ENCODE data around the gene RNPS1.

The RNPS1 gene

DNA sequence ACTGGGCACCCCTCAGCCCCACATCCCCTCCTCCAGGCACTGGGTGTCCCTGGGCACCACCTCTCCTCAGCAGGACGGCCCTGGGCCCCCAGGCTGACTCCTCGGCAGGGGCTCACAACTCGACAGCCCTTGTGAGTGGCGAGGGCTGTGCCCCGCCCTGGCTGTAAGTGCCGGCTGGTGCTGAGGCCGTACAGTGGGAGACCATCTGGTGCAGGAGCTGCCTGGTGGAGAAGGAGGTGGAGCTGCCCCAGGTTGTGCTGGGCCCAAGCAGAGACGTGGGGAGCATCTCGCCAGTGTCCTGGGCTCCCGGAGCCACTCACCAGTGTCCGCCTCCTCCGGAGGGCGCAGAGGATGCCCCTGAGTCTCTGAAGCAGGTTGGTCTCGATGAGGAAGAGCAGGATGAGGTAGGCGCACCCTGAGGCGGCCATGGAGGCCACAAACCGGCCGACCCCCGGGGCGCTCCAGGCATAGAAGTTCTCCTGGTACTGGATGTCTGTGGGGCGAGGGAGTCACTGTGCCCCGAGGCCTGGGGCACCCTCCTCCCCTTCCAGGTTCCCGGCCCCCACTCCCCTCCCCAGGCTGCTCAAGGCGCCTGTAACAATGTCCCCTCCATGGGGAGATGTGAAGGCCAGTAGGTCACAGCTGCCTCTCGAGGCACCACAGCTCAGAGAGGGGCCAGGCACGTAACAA, 15.1 kb upstream of the RNPS1 start:
- in situ Hi-C loops (cut with HindIII; ENCODE audit: low sequenced_read_pairs) = no loop called here

DNA sequence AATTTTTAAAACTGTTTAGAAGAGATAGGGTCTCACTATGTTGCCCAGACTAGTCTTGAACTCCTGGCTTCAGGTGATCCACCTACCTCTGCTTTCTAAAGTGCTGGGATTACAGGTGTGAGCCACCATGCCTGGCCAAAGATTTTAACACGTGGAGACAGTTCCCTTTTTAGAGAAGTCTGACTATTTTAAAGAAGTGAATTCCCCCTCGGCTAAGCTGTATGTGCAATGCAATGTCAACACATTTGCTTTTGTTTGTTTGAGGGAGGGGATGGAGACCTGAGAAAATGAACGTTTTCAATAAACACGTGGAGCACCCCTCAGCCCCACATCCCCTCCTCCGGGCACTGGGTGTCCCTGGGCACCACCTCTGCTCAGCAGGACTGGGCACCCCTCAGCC, 14.3 kb upstream of the RNPS1 start:
- in situ Hi-C loops (cut with HindIII; ENCODE audit: low sequenced_read_pairs) = no loop called here

DNA sequence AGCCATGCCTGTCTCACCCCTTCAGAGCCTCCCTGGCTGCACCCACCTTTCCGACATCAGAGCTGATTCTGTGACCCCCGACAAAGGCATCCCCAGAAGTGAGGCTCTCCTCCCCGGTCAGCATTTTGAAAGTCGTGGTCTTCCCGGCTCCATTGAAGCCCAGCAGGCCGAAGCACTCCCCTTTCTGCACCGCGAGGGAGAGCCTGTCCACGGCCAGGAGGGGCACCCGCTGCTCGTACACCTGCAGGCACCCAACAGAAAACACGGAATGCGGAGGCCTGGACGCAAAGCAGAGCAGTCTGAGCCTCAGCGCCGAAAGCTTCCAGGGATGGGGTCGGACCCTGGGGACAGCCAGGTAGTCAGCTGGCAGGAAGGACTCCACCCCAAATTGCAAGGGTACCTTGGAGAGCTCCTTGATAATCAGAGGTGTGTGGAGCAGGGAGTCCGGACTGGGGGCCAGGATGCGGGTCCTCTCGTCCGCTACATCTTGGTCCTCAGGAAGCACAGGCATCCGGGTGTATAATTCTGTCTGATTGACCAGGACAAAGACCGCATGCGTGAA, 13.1 kb upstream of the RNPS1 start:
- in situ Hi-C loops (cut with HindIII; ENCODE audit: low sequenced_read_pairs) = no loop called here

DNA sequence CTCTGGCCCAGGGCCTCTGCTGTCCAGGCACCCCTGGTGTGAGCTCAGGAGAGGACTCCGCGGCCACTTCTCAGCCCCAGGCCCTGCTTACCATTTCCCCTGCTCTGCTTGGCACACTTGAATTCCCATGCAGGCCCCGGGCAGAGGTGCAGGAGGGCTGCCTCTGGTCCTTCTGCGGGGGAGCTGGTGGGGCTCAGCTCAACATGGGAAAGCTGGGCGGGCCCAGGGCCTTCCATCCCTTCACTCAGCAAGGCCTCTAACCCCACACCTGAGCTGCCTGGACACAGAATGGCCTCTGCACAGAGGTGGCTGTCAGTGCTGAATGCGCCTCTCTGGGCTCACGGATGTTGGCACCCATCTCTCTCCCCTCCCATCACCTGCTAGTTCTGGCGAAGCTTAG, 12.5 kb upstream of the RNPS1 start:
- in situ Hi-C loops (cut with HindIII; ENCODE audit: low sequenced_read_pairs) = no loop called here

DNA sequence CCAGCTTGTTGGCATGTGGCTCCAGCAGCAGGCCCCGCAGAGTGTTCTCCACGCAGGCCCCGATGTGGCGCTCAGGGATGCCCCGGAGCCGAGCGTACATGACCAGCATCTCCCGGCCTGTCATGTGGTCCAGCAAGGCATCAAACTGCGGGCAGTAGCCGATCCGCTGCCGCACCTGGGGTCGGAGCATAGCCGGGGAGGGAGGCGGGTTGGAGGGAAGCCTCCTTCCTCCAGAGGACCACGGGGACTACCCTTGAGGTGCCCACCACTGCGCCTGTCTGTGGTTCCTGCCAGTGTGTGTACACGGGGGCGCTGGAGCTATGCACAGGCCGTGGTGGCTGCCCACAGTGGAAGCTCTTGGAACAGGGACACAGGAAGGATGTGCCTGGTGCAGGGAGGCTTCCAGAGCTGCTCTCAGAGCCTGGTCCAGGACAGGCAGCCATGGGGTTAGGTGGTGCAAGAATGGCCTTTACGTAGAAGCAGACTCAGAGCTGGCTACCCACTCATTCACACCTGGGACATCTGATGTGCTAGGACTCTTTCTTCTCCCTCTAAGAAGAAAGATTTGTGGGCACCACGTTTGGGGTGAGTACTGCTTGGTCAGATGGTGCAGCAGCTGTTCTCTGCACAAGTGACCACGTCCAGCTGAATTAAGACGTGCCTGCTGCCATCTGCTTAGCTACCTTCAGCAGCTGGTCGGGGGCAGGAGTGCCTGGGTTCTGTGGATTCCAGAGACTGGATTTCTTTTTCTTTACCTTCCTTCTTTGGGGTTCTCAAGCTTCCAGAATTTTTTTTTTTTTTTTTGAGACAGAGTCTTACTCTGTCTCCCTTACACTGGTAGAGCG, 11.3 kb upstream of the RNPS1 start:
- in situ Hi-C loops (cut with HindIII; ENCODE audit: low sequenced_read_pairs) = loop anchor here (10.0 kb wide), 1 partner anchor 56 kb away; no protein-coding TSS in a partner anchor

DNA sequence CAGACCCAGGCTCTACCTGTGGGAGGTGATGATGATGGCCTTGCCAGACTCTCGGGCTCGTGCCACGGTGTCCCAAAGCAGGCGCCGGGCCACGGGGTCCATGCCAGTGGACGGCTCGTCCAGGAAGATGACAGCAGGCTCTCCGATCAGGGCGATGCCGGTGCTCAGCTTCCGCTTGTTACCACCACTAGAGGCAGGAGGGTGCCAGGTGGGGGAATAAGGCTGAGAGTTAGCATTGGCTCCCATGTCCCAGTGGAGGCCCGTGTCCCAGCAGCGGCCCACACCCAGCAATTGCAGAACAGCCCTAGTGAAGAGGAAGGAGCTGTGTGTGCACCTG, 10.3 kb upstream of the RNPS1 start:
- in situ Hi-C loops (cut with HindIII; ENCODE audit: low sequenced_read_pairs) = loop anchor here (10.0 kb wide), 1 partner anchor 57 kb away; no protein-coding TSS in a partner anchor

DNA sequence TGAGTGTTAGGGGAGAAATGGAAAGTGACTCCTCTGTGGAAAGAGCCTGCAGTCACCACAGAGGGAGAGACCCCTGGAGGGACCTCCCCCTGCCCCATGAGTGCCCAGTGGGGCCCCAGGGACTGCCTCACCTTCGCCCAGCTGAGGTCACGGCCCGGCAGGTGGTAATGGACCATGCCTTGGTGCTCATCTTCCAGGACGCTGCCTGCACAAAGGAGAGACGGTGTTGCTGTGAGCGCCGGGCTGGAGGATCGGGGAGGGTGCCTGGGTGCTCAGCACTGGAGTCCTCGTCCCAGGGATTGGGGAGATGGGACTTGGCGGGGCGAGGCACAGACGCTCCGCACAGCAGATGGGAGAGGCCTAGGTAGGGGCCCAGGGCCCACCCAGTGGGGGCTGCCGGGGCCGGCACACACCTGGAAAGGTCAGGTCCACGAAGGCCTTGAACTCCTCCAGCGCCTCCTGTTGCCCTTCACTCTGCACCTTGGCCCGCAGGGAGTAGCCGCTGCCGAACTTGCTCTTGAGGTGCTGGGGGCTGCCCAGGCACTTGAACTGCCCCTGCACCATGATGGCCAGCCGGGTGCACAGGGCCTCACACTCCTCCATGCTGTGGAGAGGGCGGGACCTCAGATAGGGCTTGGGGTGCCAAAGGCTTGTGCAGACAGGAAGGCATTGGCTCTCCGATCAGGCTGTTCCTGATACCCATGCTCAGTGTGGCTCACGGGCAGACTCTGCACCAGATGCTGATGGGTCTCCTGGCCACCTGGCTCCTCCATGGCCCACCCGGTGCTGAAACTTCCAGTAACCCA, 9.7 kb upstream of the RNPS1 start:
- in situ Hi-C loops (cut with HindIII; ENCODE audit: low sequenced_read_pairs) = loop anchor here (10.0 kb wide), 1 partner anchor 57 kb away; no protein-coding TSS in a partner anchor

DNA sequence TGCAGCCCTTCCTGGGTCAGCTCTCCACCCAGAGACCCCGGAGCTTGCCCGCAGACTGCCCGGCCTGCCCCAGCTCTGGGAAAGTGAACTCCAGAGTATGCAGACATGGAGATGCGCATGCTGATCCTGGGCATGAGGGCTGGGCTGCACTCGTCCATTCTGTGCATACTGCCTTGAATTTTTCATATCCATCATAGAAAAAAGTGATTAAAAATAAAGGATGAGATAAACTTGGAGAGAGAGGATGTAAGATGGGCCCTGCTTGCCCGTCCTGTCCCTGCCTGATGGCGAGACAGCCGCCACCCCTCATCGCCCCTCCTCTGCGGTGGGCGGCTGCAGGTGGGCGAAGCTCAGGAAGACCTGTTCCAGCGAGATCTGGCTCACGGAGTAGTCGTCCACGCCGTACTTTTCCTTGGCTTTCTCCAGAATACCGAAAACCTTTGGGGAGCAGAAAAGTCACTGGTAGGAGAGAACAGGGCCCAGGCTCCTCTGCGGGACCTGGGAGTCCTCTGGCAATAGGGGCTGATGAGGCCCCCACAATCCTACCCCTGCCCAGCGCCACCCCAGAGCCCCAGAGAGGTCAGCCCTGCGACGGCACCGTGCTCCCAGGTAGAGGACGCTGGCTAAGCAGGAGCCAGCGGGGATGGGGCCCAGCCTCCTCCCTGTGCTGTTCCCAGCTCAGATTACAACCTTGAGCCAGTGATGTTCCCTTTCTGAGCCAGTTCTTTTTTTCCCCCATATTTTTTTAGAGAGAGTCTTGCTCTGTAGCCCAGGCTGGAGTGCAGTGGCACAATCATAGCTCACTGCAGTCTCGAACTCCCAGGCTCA, 8.7 kb upstream of the RNPS1 start:
- in situ Hi-C loops (cut with HindIII; ENCODE audit: low sequenced_read_pairs) = loop anchor here (10.0 kb wide), 1 partner anchor 58 kb away; no protein-coding TSS in a partner anchor

DNA sequence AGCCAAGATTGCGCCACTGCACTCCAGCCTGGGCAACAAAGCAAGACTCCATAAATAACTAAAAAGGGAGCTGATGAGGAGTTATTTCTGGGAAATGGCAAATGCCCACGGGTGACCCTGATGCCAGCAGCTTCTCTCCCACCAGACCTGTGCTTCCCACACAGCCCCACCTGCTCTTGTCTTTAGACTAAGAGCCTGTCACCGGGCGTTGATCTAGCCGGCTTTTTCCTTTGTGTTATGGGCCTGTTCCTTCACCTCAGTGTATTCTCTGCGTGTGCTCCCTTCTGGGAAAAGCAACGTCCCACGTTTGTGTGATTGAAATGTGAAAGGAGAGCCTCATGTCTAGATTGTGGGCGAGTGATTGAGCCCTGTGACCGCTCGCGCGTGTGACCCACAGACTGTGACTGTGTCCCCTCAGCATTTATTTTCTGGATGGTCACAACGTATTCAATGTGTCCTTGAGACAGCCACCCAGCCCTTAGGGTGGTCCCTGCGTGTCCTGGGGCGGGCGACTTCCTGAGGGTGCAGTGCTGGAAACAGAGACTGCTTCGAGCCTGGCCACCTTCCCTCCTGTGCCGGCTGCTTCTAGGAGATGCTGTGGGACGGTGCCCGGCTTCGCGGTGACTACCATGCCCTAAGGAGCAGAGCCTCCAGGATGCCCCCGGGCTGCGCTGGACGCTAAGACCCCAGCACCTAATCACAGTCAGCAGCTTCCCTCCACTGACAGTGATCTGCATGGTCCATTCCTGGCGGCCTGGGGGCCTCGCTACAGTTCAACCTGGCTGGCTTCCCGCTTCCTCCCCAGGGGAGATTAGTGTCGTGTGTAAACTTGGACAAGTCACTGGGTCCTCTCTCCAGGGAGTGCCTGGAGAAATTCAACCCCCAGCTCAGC, 7.8 kb upstream of the RNPS1 start:
- in situ Hi-C loops (cut with HindIII; ENCODE audit: low sequenced_read_pairs) = loop anchor here (10.0 kb wide), 1 partner anchor 59 kb away; no protein-coding TSS in a partner anchor

DNA sequence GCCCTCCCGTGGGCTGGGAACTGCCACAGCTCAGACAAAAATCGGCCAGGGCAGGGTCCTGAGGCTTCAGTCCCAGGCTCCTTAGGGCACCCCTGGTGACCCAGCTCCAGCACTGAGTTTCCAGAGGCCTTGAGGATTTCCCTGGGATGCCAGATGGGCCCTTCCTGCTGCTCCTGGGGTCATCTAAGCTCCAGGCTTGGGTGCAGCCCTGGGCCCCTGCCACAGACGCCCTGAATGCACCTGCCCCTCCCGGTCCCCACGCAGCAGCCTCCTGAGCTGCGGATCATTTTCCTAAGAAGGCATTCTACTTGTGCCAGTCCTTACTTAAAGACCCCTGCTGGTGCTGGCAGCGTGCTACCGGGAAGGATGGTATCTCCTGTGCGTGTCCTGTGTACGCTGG, 6.0 kb upstream of the RNPS1 start:
- in situ Hi-C loops (cut with HindIII; ENCODE audit: low sequenced_read_pairs) = loop anchor here (10.0 to 25.0 kb wide), 2 partner anchors 61 to 413 kb away; partner anchors contain the start of gene KCTD5

DNA sequence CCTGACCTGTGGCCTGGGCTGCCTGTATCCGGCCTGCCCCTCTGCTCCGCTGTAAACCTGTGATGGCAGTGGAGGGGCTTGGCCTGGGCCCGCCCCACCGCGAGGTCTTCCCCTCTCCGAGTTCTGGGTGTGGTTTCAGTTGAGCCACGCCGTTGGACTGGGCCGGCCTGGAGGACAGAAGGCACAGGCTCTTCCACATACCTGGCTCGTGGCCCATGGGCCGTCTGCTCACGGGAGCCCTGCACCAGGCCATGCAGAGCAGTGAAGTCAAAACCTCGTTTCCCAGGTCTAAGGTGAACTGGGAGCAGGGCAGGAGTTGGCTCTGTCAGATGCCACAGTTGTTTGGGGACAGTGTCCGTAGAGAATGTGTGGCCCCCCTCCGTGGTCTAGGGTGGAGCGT, 5.6 kb upstream of the RNPS1 start:
- in situ Hi-C loops (cut with HindIII; ENCODE audit: low sequenced_read_pairs) = loop anchor here (10.0 to 25.0 kb wide), 2 partner anchors 61 to 414 kb away; partner anchors contain the start of gene KCTD5

DNA sequence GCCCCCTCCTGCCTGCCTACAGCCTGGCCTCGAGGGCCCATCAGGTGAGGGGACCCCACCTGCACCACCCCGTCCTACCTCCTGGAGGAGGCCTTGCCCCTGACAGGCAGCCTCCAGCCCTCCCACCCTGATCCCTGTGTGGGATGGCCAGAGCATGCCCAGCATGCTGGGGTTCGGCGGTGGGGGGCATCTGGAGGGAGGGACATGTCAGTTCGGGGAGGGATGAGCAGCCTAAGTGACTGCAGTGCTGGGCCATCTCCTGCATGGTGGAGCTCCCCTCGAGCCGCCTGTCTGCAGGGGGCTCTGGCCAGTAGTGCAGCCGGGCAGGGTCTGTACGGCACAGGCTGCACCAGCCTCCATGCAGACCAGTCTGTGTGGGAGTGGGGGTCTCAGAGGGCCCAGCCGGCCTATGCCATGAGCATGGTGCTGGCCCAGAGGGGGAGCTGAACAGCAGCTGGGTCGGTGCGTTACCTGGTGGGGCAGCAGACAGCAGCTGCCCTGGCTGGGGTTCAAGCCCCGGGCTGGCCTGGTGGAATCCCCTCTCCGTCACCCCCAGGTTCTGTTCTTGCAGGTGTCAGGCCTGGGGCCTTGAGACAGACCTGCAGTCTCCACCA, 4.0 kb upstream of the RNPS1 start:
- in situ Hi-C loops (cut with HindIII; ENCODE audit: low sequenced_read_pairs) = loop anchor here (10.0 to 25.0 kb wide), 2 partner anchors 63 to 415 kb away; partner anchors contain the start of gene KCTD5

DNA sequence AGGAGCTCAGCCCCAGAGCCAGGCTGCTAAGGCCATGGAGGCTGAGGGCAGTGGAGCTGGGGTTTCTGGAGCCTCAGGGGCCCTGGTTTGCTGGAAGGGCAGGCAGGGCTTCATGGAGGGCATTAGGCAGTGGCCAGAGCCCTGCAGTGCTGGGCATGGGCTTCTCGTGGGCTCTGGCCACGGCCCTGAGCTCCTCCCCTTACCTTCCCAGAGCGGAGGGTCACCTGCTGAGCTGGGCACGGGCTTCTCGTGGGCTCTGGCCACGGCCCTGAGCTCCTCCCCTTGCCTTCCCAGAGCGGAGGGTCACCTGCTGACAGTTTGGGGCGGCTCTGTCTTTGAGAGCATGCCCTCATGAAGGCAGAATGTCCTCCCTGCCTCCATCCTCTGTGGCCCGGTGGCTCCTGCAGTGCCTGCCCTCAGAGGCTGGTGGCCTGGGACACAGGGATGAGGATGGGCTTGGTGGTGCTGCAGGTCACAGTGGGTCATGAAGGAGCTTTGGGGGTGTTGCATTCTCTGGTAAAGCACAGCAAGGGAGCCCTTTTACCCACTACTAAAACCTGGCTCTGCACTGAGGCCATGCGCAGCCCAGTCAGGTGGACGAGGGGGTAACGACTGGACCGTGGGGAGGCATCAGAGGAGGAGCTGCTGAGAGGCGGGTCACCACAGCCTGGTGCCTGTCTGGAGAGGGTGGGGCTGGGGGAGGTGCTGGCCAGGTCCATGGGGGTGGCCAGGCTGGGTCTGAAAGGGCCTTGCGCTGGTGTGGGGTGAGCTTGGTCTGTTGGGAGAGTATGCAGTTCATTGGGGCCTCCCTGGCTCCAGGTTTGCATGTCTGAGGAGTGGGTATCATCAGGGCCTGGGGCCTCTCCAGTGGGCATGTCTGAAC, 2.9 kb upstream of the RNPS1 start:
- in situ Hi-C loops (cut with HindIII; ENCODE audit: low sequenced_read_pairs) = loop anchor here (10.0 to 25.0 kb wide), 2 partner anchors 64 to 416 kb away; partner anchors contain the start of gene KCTD5

DNA sequence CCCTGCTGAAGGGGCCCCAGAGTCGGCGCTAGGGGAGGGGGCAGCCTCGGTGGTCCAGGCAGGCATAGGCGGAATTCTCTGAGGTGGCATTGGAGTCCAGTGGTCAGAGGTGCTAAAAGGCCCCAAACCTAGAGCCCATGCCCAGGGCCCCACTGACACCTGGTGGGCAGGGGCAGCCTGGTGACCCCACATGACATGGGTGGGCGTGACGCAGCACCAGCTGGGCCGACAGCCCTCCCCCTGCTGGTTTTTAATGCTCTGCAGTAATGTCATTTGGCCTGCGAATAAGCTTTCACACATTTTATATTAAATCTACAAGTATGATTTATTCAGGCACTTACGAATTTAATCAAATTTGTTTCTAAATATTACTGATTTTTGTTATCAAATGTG, 2.1 kb upstream of the RNPS1 start:
- in situ Hi-C loops (cut with HindIII; ENCODE audit: low sequenced_read_pairs) = loop anchor here (10.0 to 25.0 kb wide), 2 partner anchors 65 to 417 kb away; partner anchors contain the start of gene KCTD5

DNA sequence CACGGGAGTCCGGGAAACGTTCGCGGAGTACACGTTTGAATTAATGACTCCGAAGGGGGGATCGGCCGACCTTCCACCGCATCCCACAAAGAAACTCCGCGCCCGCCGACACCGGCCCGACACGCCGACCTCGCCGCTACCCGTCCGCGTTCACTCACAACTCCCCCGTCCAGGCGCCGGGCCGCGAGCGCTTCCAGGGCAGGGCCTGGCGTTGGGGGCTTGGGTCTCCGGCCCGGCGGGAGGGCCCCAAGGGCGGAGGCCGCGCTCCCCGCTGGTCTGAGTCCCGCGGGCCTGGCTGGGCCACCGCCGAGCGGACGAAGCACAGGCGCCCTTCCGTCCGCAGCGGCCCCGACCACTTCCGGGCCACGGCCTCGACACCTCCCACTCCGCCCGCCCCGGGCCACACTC, 417 bp downstream of the RNPS1 start:
- in situ Hi-C loops (cut with HindIII; ENCODE audit: low sequenced_read_pairs) = loop anchor here (25.0 kb wide), 1 partner anchor 420 kb away; the partner anchor contains the start of gene KCTD5

DNA sequence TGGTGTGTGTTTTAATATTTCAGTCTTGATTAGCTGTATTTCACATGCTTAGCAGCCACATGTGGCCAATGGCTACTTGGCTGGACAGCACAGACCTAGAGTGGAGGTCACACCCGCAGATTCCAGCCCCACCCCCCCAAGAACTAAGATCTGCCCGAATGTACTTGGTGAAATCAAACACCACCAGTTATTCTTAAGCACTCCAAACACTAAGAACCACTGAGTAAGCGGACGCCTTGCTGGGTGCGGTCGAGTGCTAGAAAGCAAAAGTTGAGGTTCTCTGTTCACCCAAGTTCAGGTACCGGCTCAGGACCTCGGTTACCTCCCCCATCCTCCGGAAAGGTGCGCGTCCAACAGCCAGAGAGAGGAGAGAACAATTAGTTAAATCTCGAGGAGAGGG, 1.0 kb downstream of the RNPS1 start:
- in situ Hi-C loops (cut with HindIII; ENCODE audit: low sequenced_read_pairs) = loop anchor here (25.0 kb wide), 1 partner anchor 420 kb away; the partner anchor contains the start of gene KCTD5

DNA sequence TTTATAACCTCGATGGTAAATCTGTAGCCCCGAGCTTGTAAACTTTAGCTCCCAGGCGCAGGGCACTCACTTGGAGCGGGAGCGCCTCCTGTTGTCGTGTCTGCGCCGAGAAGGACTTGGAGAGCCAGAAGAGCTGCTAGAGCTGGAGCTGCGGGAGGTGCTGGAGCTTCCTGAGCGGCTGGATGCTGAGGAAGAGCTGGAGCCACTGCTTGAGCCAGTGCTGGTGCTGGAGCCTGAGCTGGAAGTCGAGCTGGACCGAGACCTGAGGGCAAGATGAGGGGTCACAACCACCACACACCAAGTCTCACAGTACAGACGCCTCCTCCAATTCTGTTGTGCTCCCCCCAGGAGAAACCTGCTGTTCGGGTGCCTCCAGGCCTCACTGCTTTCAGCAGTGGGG, 4.9 kb downstream of the RNPS1 start:
- in situ Hi-C loops (cut with HindIII; ENCODE audit: low sequenced_read_pairs) = loop anchor here (25.0 kb wide), 1 partner anchor 424 kb away; the partner anchor contains the start of gene KCTD5
